ENCODE data around the gene BLACAT1.

The BLACAT1 gene

DNA sequence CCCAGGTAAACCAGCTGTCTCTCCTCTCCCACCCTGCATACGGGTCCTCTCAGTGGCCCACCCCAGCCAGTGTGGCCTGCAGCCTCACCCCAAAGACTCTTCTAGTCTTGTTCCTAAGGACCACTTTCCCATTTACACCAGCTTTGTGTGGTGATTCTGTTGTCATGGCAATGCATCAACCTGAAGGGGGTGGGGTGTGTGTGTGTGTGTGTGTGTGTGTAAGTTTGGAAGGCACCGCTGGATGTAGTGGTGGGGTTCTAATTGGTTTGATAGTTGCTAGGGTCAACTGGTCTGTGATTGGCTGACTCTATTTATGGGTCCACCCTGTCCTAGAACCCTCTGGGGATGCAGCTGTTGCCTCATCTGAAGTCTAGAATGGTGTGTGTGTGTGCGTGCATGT, 43.9 kb upstream of the BLACAT1 start:
- no peak overlapping the region for H3K27ac ChIP-seq
- TF ChIP-seq ZFX (IDR thresholded peaks at IDR 0.05; ENCODE audit: borderline replicate concordance): no peak
- TF ChIP-seq, protein P1, sequence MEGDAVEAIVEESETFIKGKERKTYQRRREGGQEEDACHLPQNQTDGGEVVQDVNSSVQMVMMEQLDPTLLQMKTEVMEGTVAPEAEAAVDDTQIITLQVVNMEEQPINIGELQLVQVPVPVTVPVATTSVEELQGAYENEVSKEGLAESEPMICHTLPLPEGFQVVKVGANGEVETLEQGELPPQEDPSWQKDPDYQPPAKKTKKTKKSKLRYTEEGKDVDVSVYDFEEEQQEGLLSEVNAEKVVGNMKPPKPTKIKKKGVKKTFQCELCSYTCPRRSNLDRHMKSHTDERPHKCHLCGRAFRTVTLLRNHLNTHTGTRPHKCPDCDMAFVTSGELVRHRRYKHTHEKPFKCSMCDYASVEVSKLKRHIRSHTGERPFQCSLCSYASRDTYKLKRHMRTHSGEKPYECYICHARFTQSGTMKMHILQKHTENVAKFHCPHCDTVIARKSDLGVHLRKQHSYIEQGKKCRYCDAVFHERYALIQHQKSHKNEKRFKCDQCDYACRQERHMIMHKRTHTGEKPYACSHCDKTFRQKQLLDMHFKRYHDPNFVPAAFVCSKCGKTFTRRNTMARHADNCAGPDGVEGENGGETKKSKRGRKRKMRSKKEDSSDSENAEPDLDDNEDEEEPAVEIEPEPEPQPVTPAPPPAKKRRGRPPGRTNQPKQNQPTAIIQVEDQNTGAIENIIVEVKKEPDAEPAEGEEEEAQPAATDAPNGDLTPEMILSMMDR (IDR thresholded peaks at IDR 0.05): no peak

DNA sequence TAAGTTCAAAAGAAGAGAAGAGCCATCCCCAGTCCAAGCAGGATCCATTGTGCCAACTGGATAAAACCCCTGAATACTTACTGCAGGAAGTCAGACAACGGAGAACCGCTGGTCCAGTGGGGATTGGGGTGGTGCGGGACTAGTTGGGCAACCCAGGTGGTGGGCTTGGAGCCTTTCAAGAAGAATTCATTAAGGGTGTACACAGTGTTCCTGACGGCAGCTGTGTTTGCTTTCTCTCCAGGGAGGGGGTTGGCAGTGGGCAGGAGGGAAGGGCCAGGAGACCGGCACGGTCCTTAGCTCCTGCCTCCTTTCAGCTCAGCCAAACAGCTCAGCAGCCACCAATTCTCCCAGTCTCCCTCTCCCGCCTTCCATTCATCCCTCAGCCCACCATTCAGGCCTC, 41.5 kb upstream of the BLACAT1 start:
- no peak overlapping the region for H3K27ac ChIP-seq
- no peak for TF ChIP-seq ZFX (IDR thresholded peaks at IDR 0.05; ENCODE audit: borderline replicate concordance)
- TF ChIP-seq, protein P1 (IDR thresholded peaks at IDR 0.05): no peak

DNA sequence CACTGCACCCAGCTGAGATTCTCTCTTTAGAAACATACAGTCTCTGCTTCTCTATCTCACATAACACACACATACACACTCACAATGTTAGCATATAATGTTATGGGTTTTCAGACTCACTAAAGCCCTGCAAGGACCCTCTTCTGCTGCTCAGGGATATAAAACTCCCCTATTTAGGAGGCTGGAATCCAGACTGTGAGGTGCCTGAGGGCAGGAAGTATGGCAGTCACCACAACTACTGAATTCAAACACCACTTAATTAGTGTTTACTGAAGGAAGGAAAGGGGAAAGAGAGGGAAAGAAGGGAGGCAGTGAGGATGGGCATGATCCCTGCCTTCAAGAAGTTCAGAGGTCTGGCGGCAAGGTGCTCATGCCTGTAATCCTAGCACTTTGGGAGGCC, 40.8 kb upstream of the BLACAT1 start:
- no peak overlapping the region for H3K27ac ChIP-seq
- TF ChIP-seq, protein P1 (IDR thresholded peaks at IDR 0.05): no peak

DNA sequence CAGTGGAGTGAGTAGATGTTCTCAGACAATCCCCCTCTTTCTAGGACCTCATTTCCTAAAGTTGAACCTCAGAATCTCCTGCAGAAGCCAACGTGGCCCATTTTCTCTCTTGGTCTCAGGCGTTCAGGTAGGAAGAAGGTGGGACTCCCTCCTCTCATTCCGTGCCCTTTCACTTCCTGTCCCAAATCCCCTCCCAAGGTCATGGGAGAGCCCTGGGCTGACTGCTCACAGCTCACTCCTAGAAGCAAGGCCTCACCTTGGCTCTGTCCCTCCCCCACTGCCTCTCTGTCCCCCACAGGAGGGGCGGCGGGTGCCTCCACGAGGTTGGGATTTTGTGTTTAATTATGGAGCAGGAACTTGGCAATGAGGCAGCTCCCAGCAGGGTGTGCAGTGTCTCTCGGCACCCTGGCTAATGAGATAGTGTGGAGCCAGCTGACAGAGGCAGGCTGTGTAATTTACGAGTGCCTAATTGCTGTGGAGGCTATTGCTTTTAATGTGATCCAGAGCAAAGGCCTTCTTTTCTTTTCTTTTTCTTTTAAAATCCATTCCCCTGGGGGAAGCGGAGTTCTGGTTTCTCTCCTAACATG, 39.5 kb upstream of the BLACAT1 start:
- peak overlapping the region; percentile 19; the same call in 1 of the 2 replicates for H3K27ac ChIP-seq
- no peak for TF ChIP-seq ZFX (IDR thresholded peaks at IDR 0.05; ENCODE audit: borderline replicate concordance)
- TF ChIP-seq, protein P1 (IDR thresholded peaks at IDR 0.05): no peak

DNA sequence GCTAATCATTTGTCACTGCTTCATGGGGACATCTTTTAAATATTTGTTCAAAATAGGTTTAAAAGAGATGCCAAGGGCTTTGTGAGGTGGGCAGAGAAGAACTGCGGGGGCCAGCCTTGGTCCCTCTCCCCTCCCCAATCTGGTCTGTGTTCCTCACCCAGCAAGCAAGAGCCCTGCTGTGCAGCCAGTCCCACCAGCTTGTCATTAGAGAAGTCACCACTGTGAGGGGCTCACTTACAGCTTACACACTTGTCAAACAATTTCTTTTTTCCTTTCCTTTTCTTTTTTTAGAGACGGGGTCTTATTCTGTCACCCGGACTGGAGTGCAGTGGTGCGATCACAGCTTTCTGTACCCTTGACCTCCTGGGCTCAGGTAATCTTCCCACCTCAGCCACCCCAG, 38.3 kb upstream of the BLACAT1 start:
- H3K27ac ChIP-seq: no peak overlapping the region
- TF ChIP-seq ZFX (IDR thresholded peaks at IDR 0.05; ENCODE audit: borderline replicate concordance): no peak
- TF ChIP-seq, protein P1 (IDR thresholded peaks at IDR 0.05): no peak

DNA sequence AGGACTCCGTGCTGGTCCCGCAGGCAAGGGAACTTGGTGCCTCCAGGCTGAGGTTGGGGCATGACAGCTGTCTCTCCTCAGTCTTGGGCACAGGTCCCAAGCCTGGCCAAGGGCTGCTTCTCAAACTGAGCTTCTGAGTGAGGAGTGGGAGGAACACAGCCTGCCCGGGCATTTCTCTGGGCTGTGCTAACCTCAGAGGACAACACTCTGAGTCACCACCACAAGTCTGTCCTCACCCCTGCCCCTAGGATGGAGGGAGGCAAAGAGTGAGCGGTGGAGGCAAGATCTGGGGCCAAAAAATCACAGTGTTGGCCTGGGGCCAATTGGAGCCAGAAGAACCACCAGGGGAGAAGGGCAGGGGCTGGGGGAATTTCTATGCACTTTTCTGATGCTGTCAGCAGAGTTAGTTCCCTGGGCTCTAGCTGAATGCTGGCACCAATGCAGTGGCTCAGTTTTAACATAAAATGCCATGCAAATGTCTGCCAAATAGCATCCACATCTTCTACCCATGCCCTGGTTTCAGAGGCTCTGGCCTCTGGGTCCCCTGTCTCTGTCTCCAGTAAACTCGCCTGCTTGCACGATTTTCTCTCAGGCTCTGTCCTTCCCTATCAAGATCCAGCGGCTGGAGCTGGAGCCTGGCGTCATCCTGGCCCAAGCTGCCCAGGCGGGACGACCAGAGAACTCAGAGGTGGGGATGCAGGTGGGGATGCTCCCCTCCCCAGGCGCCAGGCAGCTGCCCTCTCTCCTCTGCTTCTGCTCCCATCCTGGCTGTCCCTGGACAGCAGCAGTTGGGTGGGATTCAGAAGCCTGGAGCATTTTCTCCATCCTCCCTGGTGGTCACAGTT, 37.6 kb upstream of the BLACAT1 start:
- no peak for TF ChIP-seq ZFX (IDR thresholded peaks at IDR 0.05; ENCODE audit: borderline replicate concordance)
- TF ChIP-seq, protein P1 (IDR thresholded peaks at IDR 0.05): no peak
- H3K27ac ChIP-seq: 0 out of 2 replicates have a peak overlapping the region, but pooled peaks have one; percentile 2

DNA sequence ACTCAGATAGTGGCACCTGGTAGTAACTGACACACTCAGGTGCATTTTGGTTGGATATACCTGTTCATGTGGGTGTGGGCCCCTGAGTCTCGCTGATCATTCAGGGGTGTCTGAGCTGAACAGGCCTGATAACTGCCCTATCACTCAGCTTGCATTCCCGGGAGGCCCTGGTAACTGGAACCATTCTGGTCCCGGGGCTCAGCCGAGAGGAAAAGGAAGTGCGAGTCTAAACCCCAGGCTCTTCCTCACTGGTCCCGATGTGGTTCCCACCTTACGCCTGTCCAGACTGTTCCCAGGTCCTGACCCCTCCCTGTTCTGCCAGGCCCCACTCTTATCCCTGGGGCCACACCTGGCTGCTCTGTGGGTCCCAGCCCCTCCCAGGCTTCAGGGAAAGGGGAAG, 36.9 kb upstream of the BLACAT1 start:
- H3K27ac ChIP-seq: no peak overlapping the region
- TF ChIP-seq ZFX (IDR thresholded peaks at IDR 0.05; ENCODE audit: borderline replicate concordance): no peak
- TF ChIP-seq, protein P1 (IDR thresholded peaks at IDR 0.05): no peak

Data from 22Rv1 (cell line).